Hair follicular keratinocyte (primary cell): ENCODE measurements around the gene TPD52L2. TPM values are rescaled to one million over a fixed set of nuclear protein-coding genes. Genes with fewer than 3 reads are reported as not detected.

ENCODE experiments used
- total RNA-seq: library from RNA; depleted of rRNA; stranded (reverse); fragments of >200 nt; gene quantifications from 2 replicates; pipeline ENCODE4 v1.2.3, GENCODE V29; 2015

The TPD52L2 gene
- 146 and 151 TPM in 2 replicates for total RNA-seq

GRCh38 chr20:63864978-63865640 lies at the start of gene TPD52L2:
Gene TPD52L2 (plus strand): TSS chr20:63865270. CDS start chr20:63865366, 96 bp downstream.

GRCh38 chr20:63830841-63831588 lies 34.1 kb upstream of the TPD52L2 start, which contains the start of gene ZBTB46:
Gene ZBTB46 (minus strand): TSS chr20:63831264. CDS start chr20:63790757, 40,507 bp downstream.

GRCh38 chr20:63861365-63861934 lies 3.6 kb upstream of the TPD52L2 start, which contains the start of gene ABHD16B:
Gene ABHD16B (plus strand): TSS chr20:63861498. CDS start chr20:63861541, 43 bp downstream.

GRCh38 chr20:63894358-63895201 lies 29.5 kb downstream of the TPD52L2 start, which contains the start of gene DNAJC5:
Gene DNAJC5 (plus strand): TSS chr20:63895126. CDS start chr20:63928346, 33,220 bp downstream.

Other genes with a start within 250 kb of the TPD52L2 start
- 10.3 and 11.2 TPM in 2 replicates for gene GMEB2, start 238.2 kb upstream of the TPD52L2 start, total RNA-seq
- 14.6 and 24.8 TPM in 2 replicates for gene STMN3, start 211.8 kb upstream of the TPD52L2 start, total RNA-seq
- 14.7 and 16.0 TPM in 2 replicates for gene RTEL1, start 207.0 kb upstream of the TPD52L2 start, total RNA-seq
- gene TNFRSF6B, start 168.6 kb upstream of the TPD52L2 start, total RNA-seq, result 619 and 1,142 TPM in 2 replicates
- 37.6 and 39.0 TPM in 2 replicates for gene ARFRP1, start 157.3 kb upstream of the TPD52L2 start, total RNA-seq
- 23.2 and 24.1 TPM in 2 replicates for gene ZGPAT, start 157.2 kb upstream of the TPD52L2 start, total RNA-seq
- gene LIME1, start 128.6 kb upstream of the TPD52L2 start, total RNA-seq, result 7.3 and 8.9 TPM in 2 replicates
- gene SLC2A4RG, start 125.5 kb upstream of the TPD52L2 start, total RNA-seq, result 116 and 119 TPM in 2 replicates
- gene ZBTB46, start 34.0 kb upstream of the TPD52L2 start, total RNA-seq, result 0.23 and 0.78 TPM in 2 replicates
- gene ABHD16B, start 3.8 kb upstream of the TPD52L2 start, total RNA-seq, result not detected in 2 replicates
- gene DNAJC5, start 29.9 kb downstream of the TPD52L2 start, total RNA-seq, result 61.3 and 64.2 TPM in 2 replicates
- 21.4 and 27.6 TPM in 2 replicates for gene UCKL1, start 91.1 kb downstream of the TPD52L2 start, total RNA-seq
- gene ZNF512B, start 104.7 kb downstream of the TPD52L2 start, total RNA-seq, result 5.4 and 6.8 TPM in 2 replicates
- gene SAMD10, start 114.4 kb downstream of the TPD52L2 start, total RNA-seq, result 1.8 and 3.0 TPM in 2 replicates
- gene PRPF6, start 115.9 kb downstream of the TPD52L2 start, total RNA-seq, result 28.6 and 39.1 TPM in 2 replicates
- under 0.01 and 0.04 TPM in 2 replicates for gene C20orf204, start 170.9 kb downstream of the TPD52L2 start, total RNA-seq
- not detected in 2 replicates for gene SOX18, start 184.4 kb downstream of the TPD52L2 start, total RNA-seq
- gene TCEA2, start 197.9 kb downstream of the TPD52L2 start, total RNA-seq, result 5.0 and 15.7 TPM in 2 replicates
- 20.8 and 20.9 TPM in 2 replicates for gene RGS19, start 214.2 kb downstream of the TPD52L2 start, total RNA-seq
- gene OPRL1, start 214.8 kb downstream of the TPD52L2 start, total RNA-seq, result 0.30 and 0.55 TPM in 2 replicates
- gene LKAAEAR1, start 219.1 kb downstream of the TPD52L2 start, total RNA-seq, result 2.6 TPM in 1 of 2 replicates, not detected in the other
- gene NPBWR2, start 242.3 kb downstream of the TPD52L2 start, total RNA-seq, result not detected in 2 replicates